GM12892 (cell line): Measurements from ENCODE around the gene NEK5.

Experiments used
- POLR2A ChIP-seq: IDR thresholded peaks from 2 replicates; pipeline ENCODE4 v1.6.1; 2011; ENCODE audit warnings: low read depth, low read length, control low read depth
- POLR2AphosphoS5 ChIP-seq: IDR thresholded peaks from 2 replicates; pipeline ENCODE4 v1.6.1; 2011; ENCODE audit warnings: low read depth, low read length, control low read depth
- TAF1 ChIP-seq: IDR thresholded peaks from 2 replicates; pipeline ENCODE4 v1.6.1; 2011; ENCODE audit warnings: low read depth, mild to moderate bottlenecking, control low read depth, low read length, borderline replicate concordance

DNA sequence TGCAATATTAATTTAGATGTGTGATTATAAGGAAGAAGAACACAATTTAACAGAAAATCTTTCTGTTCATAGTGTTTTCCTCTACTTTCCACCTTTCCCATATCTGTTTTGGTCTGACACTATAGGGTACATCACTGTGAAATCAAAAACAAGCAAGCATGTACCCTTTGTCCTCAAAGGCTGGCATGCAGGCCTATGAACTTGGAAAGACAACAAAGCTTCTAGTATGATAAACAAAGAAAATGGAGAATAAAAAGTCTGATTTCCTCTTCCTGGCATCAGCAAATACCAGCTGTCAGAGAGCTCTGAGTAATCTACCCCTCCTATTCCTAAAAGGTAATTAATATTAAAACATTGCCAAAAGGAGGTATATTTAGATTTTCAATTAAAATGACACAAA is 36.1 kb upstream of the NEK5 start:
- no peak for TF ChIP-seq POLR2AphosphoS5
- TF ChIP-seq POLR2A: no peak
- no peak for TF ChIP-seq TAF1
